ENCODE measurements around the gene SIN3A. TPM values are rescaled to one million over a fixed set of nuclear protein-coding genes. Genes with fewer than 3 reads are reported as not detected.

The SIN3A gene
- total and polyA plus RNA-seq, 2 donors (not counting 1 experiment from before 2014, with no cell fraction given), result 23.0 to 27.2 TPM

DNA sequence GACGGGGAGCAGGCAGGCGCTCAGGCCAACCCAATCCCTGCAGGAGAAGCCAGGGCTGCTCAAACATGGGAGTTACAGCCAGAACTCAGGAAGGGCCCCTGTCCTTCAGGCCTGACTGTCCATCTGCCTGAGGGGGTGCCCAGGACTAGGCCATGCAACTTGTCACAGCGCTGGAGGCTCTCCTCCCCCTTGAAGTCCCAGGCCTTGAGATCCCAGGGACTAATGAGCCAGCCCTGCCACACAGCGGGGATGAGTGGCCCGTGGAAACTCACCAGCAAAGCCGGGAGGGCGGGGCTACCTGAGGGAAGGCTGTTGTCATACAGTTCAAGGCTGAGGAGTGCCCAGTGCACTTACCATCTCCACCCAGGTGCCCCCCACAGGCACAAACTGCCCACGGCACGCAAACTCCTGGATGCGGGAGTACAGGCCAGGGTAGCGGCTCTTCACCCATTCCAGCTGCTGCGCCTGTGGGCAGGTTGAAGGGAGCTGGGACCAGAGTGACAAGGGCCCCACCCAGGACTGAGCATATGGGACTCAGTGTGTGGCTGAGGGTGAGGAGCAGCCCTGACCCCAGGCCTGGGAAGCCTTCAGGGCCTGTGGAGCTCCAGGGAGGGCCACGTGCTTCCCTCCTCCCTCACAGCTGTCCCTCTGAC, 89.4 kb downstream of the SIN3A start:
- H3K4me1 ChIP-seq (ENCODE audit: control insufficient read depth, extremely low read depth, insufficient read depth, low read length), result no peaks in the 10 kb centered on the region
- TF ChIP-seq, protein P1, sequence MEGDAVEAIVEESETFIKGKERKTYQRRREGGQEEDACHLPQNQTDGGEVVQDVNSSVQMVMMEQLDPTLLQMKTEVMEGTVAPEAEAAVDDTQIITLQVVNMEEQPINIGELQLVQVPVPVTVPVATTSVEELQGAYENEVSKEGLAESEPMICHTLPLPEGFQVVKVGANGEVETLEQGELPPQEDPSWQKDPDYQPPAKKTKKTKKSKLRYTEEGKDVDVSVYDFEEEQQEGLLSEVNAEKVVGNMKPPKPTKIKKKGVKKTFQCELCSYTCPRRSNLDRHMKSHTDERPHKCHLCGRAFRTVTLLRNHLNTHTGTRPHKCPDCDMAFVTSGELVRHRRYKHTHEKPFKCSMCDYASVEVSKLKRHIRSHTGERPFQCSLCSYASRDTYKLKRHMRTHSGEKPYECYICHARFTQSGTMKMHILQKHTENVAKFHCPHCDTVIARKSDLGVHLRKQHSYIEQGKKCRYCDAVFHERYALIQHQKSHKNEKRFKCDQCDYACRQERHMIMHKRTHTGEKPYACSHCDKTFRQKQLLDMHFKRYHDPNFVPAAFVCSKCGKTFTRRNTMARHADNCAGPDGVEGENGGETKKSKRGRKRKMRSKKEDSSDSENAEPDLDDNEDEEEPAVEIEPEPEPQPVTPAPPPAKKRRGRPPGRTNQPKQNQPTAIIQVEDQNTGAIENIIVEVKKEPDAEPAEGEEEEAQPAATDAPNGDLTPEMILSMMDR (conservative IDR thresholded peaks at IDR 0.05 in 1 of 2, IDR thresholded peaks at IDR 0.05 in 1 of 2; ENCODE audit: low read depth in 1 of 2, low read length in 2 of 2), result no peak
- no peak for TF ChIP-seq EZH2 (IDR thresholded peaks at IDR 0.05; ENCODE audit: low read length, missing control alignments)
- no peak overlapping the region for H3K4me3 ChIP-seq (replicated peaks in 1 of 4; ENCODE audit: control extremely low read depth in 1 of 4, insufficient read depth in 1 of 4, low read depth in 3 of 4, low read length in 4 of 4)
- peaks cover 1% of the 10 kb centered on the region for H3K79me2 ChIP-seq (ENCODE audit: control insufficient read depth, insufficient read depth, low read length)
- H3K4me2 ChIP-seq (ENCODE audit: extremely low read depth, insufficient read depth, low read length), result no peak overlapping the region
- no peak overlapping the region for H3K27ac ChIP-seq (ENCODE audit: insufficient read depth, low read length)
- no peak for DNase-seq (ENCODE audit: low read depth in 2 of 2)
- H3K9ac ChIP-seq (ENCODE audit: insufficient read depth, low read length), result no peak overlapping the region
- no peak overlapping the region for H2AFZ ChIP-seq (ENCODE audit: low read length)
- H3K27me3 ChIP-seq (ENCODE audit: control insufficient read depth, insufficient read depth, low read length), result no peaks in the 10 kb centered on the region
- H3K36me3 ChIP-seq (ENCODE audit: control insufficient read depth, insufficient read depth, low read length), result peaks cover 36% of the 10 kb centered on the region
- no peaks in the 10 kb centered on the region for H3K9me3 ChIP-seq (ENCODE audit: control insufficient read depth, insufficient read depth, low read depth, low read length)
- H4K20me1 ChIP-seq (ENCODE audit: control insufficient read depth, extremely low read depth, insufficient read depth, low read length), result no peaks in the 10 kb centered on the region

DNA sequence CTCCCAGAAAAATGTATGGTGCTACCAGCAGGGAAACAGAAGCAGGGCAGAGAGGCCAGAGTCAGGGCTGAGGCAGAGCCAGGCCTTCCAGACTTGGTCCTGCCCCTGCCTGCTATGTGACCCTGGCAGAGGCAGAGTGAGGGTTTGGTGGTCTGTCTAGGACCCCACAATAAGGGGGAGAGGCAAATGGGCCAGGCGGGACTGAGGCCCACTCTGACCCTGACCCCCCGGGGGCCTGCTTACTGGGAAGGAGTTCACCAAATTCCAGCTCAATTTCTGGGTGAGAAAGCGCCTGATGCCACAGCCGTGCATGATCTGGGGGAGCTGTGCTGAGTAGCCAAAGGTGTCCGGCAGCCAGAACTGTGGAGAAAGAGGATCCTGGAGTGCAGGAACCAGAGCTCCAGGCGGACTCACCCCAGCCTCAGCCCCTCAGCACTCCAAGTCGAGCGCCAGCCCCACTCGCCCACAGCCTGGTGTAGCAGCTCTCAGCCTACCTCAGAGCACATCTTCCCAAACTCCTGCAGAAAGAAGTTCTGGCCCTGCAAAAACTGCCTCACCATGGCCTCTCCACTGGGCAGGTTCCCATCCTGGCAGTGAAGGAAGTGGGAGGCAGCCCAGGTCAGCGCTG, 90.0 kb downstream of the SIN3A start:
- TF ChIP-seq, protein P1 (conservative IDR thresholded peaks at IDR 0.05 in 1 of 2, IDR thresholded peaks at IDR 0.05 in 1 of 2; ENCODE audit: low read depth in 1 of 2, low read length in 2 of 2), result no peak
- TF ChIP-seq EZH2 (IDR thresholded peaks at IDR 0.05; ENCODE audit: low read length, missing control alignments), result no peak
- H3K79me2 ChIP-seq (ENCODE audit: control insufficient read depth, insufficient read depth, low read length), result no peaks in the 10 kb centered on the region
- no peaks in the 10 kb centered on the region for H3K4me1 ChIP-seq (ENCODE audit: control insufficient read depth, extremely low read depth, insufficient read depth, low read length)
- H2AFZ ChIP-seq (ENCODE audit: low read length), result no peak overlapping the region
- no peaks in the 10 kb centered on the region for H3K9me3 ChIP-seq (ENCODE audit: control insufficient read depth, insufficient read depth, low read depth, low read length)
- no peak overlapping the region for H3K4me3 ChIP-seq (replicated peaks in 1 of 4; ENCODE audit: control extremely low read depth in 1 of 4, insufficient read depth in 1 of 4, low read depth in 3 of 4, low read length in 4 of 4)
- H3K4me2 ChIP-seq (ENCODE audit: extremely low read depth, insufficient read depth, low read length), result no peak overlapping the region
- no peak overlapping the region for H3K9ac ChIP-seq (ENCODE audit: insufficient read depth, low read length)
- H4K20me1 ChIP-seq (ENCODE audit: control insufficient read depth, extremely low read depth, insufficient read depth, low read length), result no peaks in the 10 kb centered on the region
- no peaks in the 10 kb centered on the region for H3K27me3 ChIP-seq (ENCODE audit: control insufficient read depth, insufficient read depth, low read length)
- H3K27ac ChIP-seq (ENCODE audit: insufficient read depth, low read length), result no peak overlapping the region
- no peak for DNase-seq (ENCODE audit: low read depth in 2 of 2)
- H3K36me3 ChIP-seq (ENCODE audit: control insufficient read depth, insufficient read depth, low read length), result peaks cover 33% of the 10 kb centered on the region

DNA sequence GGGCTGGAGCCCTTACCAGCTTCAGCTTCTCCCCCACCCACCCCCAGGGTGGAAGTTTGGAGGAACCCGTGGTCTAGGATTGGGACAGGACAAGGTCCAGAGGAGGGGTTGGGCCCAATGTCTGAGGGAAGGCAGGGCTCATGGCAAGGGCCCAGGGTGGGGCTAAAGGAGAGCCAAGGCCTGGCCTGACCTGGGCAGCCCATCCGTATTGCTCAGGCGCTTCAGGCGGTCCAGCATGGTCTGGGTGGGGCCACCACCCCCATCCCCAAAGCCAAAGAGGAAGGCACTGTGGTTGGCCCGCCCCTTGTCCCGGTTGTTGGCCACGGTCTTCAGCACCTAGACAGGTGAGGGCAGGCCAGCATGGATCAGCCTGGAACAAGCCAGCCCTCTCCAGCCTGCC, 90.6 kb downstream of the SIN3A start:
- H4K20me1 ChIP-seq (ENCODE audit: control insufficient read depth, extremely low read depth, insufficient read depth, low read length), result no peaks in the 10 kb centered on the region
- H3K79me2 ChIP-seq (ENCODE audit: control insufficient read depth, insufficient read depth, low read length), result no peaks in the 10 kb centered on the region
- H3K4me2 ChIP-seq (ENCODE audit: extremely low read depth, insufficient read depth, low read length), result no peak overlapping the region
- H2AFZ ChIP-seq (ENCODE audit: low read length), result no peak overlapping the region
- no peaks in the 10 kb centered on the region for H3K9me3 ChIP-seq (ENCODE audit: control insufficient read depth, insufficient read depth, low read depth, low read length)
- H3K27ac ChIP-seq (ENCODE audit: insufficient read depth, low read length), result no peak overlapping the region
- no peak overlapping the region for H3K9ac ChIP-seq (ENCODE audit: insufficient read depth, low read length)
- H3K36me3 ChIP-seq (ENCODE audit: control insufficient read depth, insufficient read depth, low read length), result peaks cover 32% of the 10 kb centered on the region
- no peak for TF ChIP-seq EZH2 (IDR thresholded peaks at IDR 0.05; ENCODE audit: low read length, missing control alignments)
- TF ChIP-seq, protein P1 (conservative IDR thresholded peaks at IDR 0.05 in 1 of 2, IDR thresholded peaks at IDR 0.05 in 1 of 2; ENCODE audit: low read depth in 1 of 2, low read length in 2 of 2), result no peak
- no peaks in the 10 kb centered on the region for H3K27me3 ChIP-seq (ENCODE audit: control insufficient read depth, insufficient read depth, low read length)
- H3K4me3 ChIP-seq (replicated peaks in 1 of 4; ENCODE audit: control extremely low read depth in 1 of 4, insufficient read depth in 1 of 4, low read depth in 3 of 4, low read length in 4 of 4), result no peak overlapping the region
- H3K4me1 ChIP-seq (ENCODE audit: control insufficient read depth, extremely low read depth, insufficient read depth, low read length), result no peaks in the 10 kb centered on the region
- no peak for DNase-seq (ENCODE audit: low read depth in 2 of 2)
